ENCODE data around the gene FBXO10.

FBXO10 gene

DNA sequence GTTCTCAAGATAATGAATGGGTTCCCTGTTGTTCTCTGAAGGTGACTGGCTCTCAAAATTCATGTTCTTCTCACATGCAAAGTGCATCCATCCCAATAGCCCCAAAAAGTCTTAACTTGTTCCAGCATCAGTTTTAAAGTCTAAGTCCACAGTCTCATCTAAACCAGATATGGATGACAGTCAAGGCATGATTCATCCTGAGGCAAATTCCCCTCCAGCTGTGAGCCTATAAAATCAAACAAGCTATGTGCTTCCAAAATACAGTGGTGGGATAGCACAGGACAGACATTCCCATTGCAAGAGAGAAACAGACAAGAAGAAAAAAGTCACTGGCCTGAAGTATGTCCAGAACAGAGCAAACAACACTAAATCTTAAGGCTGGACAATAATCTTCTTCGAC is 25.4 kb downstream of the FBXO10 start:
- no peak for DNase-seq (ENCODE audit: low spot score)
- TF ChIP-seq, protein P1, sequence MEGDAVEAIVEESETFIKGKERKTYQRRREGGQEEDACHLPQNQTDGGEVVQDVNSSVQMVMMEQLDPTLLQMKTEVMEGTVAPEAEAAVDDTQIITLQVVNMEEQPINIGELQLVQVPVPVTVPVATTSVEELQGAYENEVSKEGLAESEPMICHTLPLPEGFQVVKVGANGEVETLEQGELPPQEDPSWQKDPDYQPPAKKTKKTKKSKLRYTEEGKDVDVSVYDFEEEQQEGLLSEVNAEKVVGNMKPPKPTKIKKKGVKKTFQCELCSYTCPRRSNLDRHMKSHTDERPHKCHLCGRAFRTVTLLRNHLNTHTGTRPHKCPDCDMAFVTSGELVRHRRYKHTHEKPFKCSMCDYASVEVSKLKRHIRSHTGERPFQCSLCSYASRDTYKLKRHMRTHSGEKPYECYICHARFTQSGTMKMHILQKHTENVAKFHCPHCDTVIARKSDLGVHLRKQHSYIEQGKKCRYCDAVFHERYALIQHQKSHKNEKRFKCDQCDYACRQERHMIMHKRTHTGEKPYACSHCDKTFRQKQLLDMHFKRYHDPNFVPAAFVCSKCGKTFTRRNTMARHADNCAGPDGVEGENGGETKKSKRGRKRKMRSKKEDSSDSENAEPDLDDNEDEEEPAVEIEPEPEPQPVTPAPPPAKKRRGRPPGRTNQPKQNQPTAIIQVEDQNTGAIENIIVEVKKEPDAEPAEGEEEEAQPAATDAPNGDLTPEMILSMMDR (IDR thresholded peaks at IDR 0.05; ENCODE audit: borderline replicate concordance, control extremely low read depth, extremely low read depth, insufficient read depth, missing control alignments): no peak
- in situ Hi-C loops (cut with MboI; ENCODE audit: low sequenced_read_pairs, unreplicated experiment): no loop called here

DNA sequence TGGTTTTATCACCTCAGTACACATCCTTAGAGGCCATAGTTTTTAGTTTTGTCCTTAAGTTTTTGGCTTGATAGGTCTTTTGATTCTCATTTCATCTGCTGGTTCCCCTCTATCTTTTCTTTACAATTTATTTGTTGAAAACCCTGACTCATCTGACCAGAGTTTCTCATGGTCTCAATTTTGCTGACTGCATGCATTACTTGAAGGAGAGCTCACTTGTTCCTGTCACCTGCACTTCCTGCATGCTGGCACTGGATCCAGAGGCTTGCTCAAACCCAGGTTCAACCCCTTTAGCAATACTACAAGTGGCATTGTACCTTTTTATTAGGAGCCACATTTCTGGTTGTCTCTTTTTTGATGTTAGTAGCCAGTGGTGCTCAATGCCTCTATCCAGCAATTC is 26.7 kb downstream of the FBXO10 start:
- in situ Hi-C loops (cut with MboI; ENCODE audit: low sequenced_read_pairs, unreplicated experiment): no loop called here
- no peak for DNase-seq (ENCODE audit: low spot score)
- TF ChIP-seq, protein P1 (IDR thresholded peaks at IDR 0.05; ENCODE audit: borderline replicate concordance, control extremely low read depth, extremely low read depth, insufficient read depth, missing control alignments): no peak

DNA sequence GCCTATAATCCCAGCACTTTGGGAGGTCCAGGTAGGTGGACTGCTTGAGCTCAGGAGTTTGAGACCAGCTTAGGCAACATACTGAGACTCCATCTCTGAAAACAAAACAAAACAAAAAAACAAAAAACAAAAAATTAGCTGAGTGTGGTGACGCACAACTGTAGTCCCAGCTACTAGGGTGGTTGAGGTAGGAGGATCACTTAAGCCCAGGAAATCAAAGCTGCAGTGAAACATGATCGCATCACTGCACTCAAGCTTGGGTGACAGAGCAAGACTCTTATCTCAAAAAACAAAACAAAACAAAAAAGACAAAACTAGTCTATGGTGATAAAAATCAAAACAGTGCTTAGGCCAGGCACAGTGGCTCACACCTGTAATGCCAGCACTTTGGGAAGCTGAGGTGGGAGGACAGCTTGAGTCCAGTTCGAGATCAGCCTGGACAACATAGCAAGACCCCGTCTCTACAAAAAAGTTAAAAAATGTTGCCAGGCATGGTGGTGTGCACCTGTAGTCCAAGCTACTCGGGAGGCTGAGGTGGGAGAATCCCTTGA is 28.8 kb downstream of the FBXO10 start:
- in situ Hi-C loops (cut with MboI; ENCODE audit: low sequenced_read_pairs, unreplicated experiment): no loop called here

DNA sequence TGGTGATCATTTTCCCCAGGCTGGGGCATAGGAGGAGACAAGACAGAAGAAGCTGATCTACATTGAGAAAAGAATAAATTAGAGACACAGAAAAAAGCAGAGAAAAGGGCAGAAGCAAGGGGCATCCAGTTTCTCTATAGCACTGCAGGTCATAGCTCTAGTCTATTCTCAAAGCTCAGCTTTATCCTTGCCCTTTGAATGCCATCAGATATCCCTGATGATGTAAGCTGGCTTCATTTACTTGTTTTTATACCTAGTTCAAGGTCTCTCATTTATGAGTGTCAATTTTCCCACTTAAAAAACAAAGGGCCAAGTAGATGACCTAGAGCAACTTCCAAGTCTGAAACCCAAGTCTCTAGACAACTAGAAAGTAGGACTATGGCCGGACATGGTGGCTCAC is 32.7 kb downstream of the FBXO10 start:
- in situ Hi-C loops (cut with MboI; ENCODE audit: low sequenced_read_pairs, unreplicated experiment): no loop called here
- TF ChIP-seq, protein P1 (IDR thresholded peaks at IDR 0.05; ENCODE audit: borderline replicate concordance, control extremely low read depth, extremely low read depth, insufficient read depth, missing control alignments): no peak
- no peak for DNase-seq (ENCODE audit: low spot score)

More for the DNA sequence above, 28.8 kb downstream of the FBXO10 start:
- TF ChIP-seq, protein P1 (IDR thresholded peaks at IDR 0.05; ENCODE audit: borderline replicate concordance, control extremely low read depth, extremely low read depth, insufficient read depth, missing control alignments): no peak
- DNase-seq (ENCODE audit: low spot score): no peak

DNA sequence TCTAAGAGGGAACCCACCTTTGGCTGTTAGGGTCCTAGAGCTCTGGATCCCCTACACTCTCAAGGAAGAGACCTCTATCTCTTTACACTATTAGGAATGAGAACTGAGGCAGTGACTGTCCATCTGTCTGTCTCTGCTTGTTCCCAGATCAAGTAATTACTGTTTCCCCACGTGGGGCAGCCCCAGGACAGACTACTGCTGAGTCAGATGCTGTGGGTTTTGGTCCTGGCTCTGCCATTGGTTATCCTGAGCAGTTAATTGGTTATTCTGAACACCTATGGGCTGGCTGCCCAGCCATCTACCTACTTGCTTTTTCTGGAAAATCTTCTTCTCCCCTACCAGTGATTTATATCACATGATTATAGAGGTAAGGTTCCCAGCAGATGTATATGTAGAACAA is 33.3 kb downstream of the FBXO10 start:
- in situ Hi-C loops (cut with MboI; ENCODE audit: low sequenced_read_pairs, unreplicated experiment): no loop called here
- TF ChIP-seq, protein P1 (IDR thresholded peaks at IDR 0.05; ENCODE audit: borderline replicate concordance, control extremely low read depth, extremely low read depth, insufficient read depth, missing control alignments): no peak
- DNase-seq (ENCODE audit: low spot score): no peak

DNA sequence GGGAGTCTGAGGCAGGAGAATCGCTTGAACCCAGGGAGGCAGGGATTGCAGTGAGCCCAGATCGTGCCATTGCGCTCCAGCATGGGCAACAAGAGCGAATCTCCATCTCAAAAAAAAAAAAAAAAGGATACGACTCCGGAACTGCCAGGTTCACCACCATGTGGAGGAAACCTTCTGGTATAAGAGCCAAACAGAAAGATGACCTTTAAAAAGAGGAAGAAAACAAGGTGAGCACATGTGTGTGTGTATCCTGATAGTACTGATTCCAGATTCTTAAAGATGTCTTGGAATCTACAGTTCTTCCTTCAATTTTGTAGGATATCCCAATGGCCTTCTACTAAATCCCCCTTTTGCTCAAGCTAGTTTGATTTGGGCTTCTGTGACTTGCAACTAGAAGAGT is 33.7 kb downstream of the FBXO10 start:
- TF ChIP-seq, protein P1 (IDR thresholded peaks at IDR 0.05; ENCODE audit: borderline replicate concordance, control extremely low read depth, extremely low read depth, insufficient read depth, missing control alignments): no peak
- no peak for DNase-seq (ENCODE audit: low spot score)
- in situ Hi-C loops (cut with MboI; ENCODE audit: low sequenced_read_pairs, unreplicated experiment): no loop called here
